Heart left ventricle (tissue), 16 donors: Measurements from ENCODE around the gene NFE2L2. TPM values are rescaled to one million over a fixed set of nuclear protein-coding genes. Genes with fewer than 3 reads are reported as not detected.

Experiments
- ATAC-seq, 4 donors: fragments of 200-7000 bp; cut with Tn5 transposase; one replicate each; pipeline ENCODE4 v1.9.1; 2020 to 2022; ENCODE audit warnings: moderate library complexity in 4 of 4, mild to moderate bottlenecking in 3 of 4, moderate number of reproducible peaks in 1 of 4
- DNase-seq, 5 donors: peaks; one replicate each; pipeline ENCODE4 v3.0.0-alpha.2; 2020
- H3K27ac ChIP-seq, 12 donors: fragments of 200-600 bp; sonication (generic) in 4 of 12; one replicate each; pipeline versions ENCODE4 v1.5.0 to v1.8.0; 2016 to 2022; ENCODE audit warnings: mild to moderate bottlenecking in 2 of 12
- H3K27me3 ChIP-seq, 9 donors: fragments of 200-600 bp; sonication (generic) in 2 of 9; one replicate each; pipeline versions ENCODE4 v1.5.1 to v1.8.0; 2016 to 2022; ENCODE audit warnings: mild to moderate bottlenecking in 3 of 9
- H3K36me3 ChIP-seq, 9 donors: fragments of 200-600 bp; sonication (generic) in 2 of 9; one replicate each; pipeline versions ENCODE4 v1.5.0 to v1.8.0; 2018 to 2022; ENCODE audit warnings: mild to moderate bottlenecking in 2 of 9
- H3K4me1 ChIP-seq, 12 donors: fragments of 200-600 bp; sonication (generic) in 4 of 12; one replicate each; pipeline versions ENCODE4 v1.5.0 to v1.8.0; 2016 to 2022; ENCODE audit warnings: mild to moderate bottlenecking in 3 of 12
- H3K4me3 ChIP-seq, 12 donors: fragments of 200-600 bp; sonication (generic) in 4 of 12; one replicate each; pipeline versions ENCODE4 v1.5.0 to v1.8.0; 2017 to 2022; ENCODE audit warnings: mild to moderate bottlenecking in 9 of 12, moderate library complexity in 4 of 12
- H3K9me3 ChIP-seq, 12 donors: fragments of 200-600 bp; sonication (generic) in 4 of 12; one replicate each; pipeline versions ENCODE4 v1.5.0 to v1.8.0; 2016 to 2022; ENCODE audit warnings: mild to moderate bottlenecking in 1 of 12
- POLR2A ChIP-seq, 2 donors: fragments of 450-650 bp; IDR thresholded peaks; one replicate each; pipeline ENCODE4 v1.6.1; 2017; ENCODE audit warnings: antibody characterized with exemption in 2 of 2, mild to moderate bottlenecking in 2 of 2, moderate library complexity in 2 of 2
- WGBS, 4 donors: extraction: QIAGEN DNeasy Blood & Tissue Kit in 2 of 4; methylation state at CpG; one replicate each; pipeline versions ENCODE4 v1.1.5 to v1.1.7; 2013 to 2018; 5-methylcytosine and 5-hydroxymethylcytosine counted together
- intact Hi-C, 10 donors: fragments of 100-400 bp; cut with DNase I; formaldehyde crosslinking; loops; one replicate each; pipeline versions ENCODE4 v1.11.1 to v1.14.2; 2022
- polyA plus RNA-seq, 2 donors: library from polyadenylated mRNA; stranded (reverse); fragments of 200-250 nt; gene quantifications; one replicate each; pipeline ENCODE4 v1.2.3, GENCODE V29; 2013
- total RNA-seq, 9 donors: library from RNA; depleted of rRNA in 2 of 9; stranded (reverse); fragments of >200 nt in 2 of 9; fragmentation: NEBNext Ultra II Directional in 3 of 9; extraction: Animal tissue kit (Norgen Biotek cat#: 25700) in 3 of 9; gene quantifications; one replicate each; pipeline versions ENCODE4 v1.1.0 to v1.2.4, GENCODE V29; 2016 to 2023
- TF ChIP-seq, protein P1 (sequence below), 12 donors: fragments of 200-600 bp; sonication (generic) in 4 of 12; IDR thresholded peaks; one replicate each; pipeline versions ENCODE4 v1.5.0 to v1.8.0; 2018 to 2022; ENCODE audit warnings: antibody characterized with exemption in 12 of 12, mild to moderate bottlenecking in 5 of 12
- donor health status: ischemic (EF 13 %, LVEDD 7.1; RV severe dilation, severe dysfunction).
- donor health status: healthy with polysubstance abuse.
- donor health status: DM: no; HTN: yes; CAD: no.
- donor health status: DM: no; HTN: no; CAD: no.
- donor health status: ischemic (EF 25% LVEDD 6.9; RV normal size, moderate dysfunction).
- donor health status: ischemic (EF 25% LVEDD 5.7; RV mildly dilated, moderate dysfunction).
- donor health status: healthy.
- donor health status: DM: yes; HTN: yes; CAD: no.
- donor health status: ischemic (EF 35%, LVEDD 5.7; RV mildly dilated, moderate dysfunction).
- donor health status: nonischemic (EF 11% LVEDD 7.7; RV severe dilation, severe dysfunction).
- donor health status: DM: yes; HTN: yes; CAD: no.
- donor health status: PGD.
- donor health status: ischemic (EF 29% LVEDD 5.4; RV normal size, mild dysfunction).
- donor health status: nonischemic (EF 23%, LVEDD 6.1; RV moderate dilation, normal function).

NFE2L2 gene
- total and polyA plus RNA-seq, 11 donors = 17.0 to 82.5 (median 54.8) TPM

- peaks cover 30 to 98% (median 89%) of the 10 kb centered on the region in 12 donors for H3K4me1 ChIP-seq
Observed at GRCh38 chr2:177253704-177254103, 10.8 kb downstream of the NFE2L2 start.

GRCh38 chr2:177252808-177253531, 11.6 kb downstream of the NFE2L2 start:
- no peak for ATAC-seq
- 72 to 78% (median 74%) methylated on average over 5 of the region's 5 CpGs for WGBS, 4 donors
- no peaks in the 10 kb centered on the region for H3K27me3 ChIP-seq
- H3K9me3 ChIP-seq = peaks cover 0 to 3% (median 0%) of the 10 kb centered on the region in 12 donors
- peak overlapping the region in 11 of 12 donors; percentile 4 to 84 (median 49) for H3K27ac ChIP-seq
- DNase-seq = no peak
- H3K36me3 ChIP-seq = peaks cover 0 to 17% (median 0%) of the 10 kb centered on the region in 9 donors
- intact Hi-C loops = no loop called here
- TF ChIP-seq POLR2A (IDR thresholded peaks at IDR 0.05) = no peak
- TF ChIP-seq, protein P1, sequence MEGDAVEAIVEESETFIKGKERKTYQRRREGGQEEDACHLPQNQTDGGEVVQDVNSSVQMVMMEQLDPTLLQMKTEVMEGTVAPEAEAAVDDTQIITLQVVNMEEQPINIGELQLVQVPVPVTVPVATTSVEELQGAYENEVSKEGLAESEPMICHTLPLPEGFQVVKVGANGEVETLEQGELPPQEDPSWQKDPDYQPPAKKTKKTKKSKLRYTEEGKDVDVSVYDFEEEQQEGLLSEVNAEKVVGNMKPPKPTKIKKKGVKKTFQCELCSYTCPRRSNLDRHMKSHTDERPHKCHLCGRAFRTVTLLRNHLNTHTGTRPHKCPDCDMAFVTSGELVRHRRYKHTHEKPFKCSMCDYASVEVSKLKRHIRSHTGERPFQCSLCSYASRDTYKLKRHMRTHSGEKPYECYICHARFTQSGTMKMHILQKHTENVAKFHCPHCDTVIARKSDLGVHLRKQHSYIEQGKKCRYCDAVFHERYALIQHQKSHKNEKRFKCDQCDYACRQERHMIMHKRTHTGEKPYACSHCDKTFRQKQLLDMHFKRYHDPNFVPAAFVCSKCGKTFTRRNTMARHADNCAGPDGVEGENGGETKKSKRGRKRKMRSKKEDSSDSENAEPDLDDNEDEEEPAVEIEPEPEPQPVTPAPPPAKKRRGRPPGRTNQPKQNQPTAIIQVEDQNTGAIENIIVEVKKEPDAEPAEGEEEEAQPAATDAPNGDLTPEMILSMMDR (IDR thresholded peaks at IDR 0.05) = no peak
- H3K4me3 ChIP-seq = no peak overlapping the region
- H3K4me1 ChIP-seq = peaks cover 30 to 100% (median 92%) of the 10 kb centered on the region in 12 donors

More at GRCh38 chr2:177253704-177254103, 10.8 kb downstream of the NFE2L2 start:
- Histone ChIP-seq H3K36me3 (peaks cover 0 to 18% (median 0%) of the 10 kb centered on the region in 9 donors), H3K27ac (peak overlapping the region in 2 of 12 donors; percentile 30 to 84), H3K4me3 (no peak overlapping the region), H3K27me3 (no peaks in the 10 kb centered on the region), H3K9me3 (peaks cover 0 to 6% (median 0%) of the 10 kb centered on the region in 12 donors)
- intact Hi-C loops = no loop called here
- ATAC-seq (no peak), DNase-seq (no peak)
- 76 to 86% (median 77%) methylated on average over 3 of the region's 3 CpGs for WGBS, 4 donors
- TF ChIP-seq, protein P1 (IDR thresholded peaks at IDR 0.05) = no peak
- no peak for TF ChIP-seq POLR2A (IDR thresholded peaks at IDR 0.05)

GRCh38 chr2:177251165-177251542, 13.4 kb downstream of the NFE2L2 start:
- H3K9me3 ChIP-seq = no peaks in the 10 kb centered on the region
- H3K4me1 ChIP-seq = peaks cover 34 to 100% (median 94%) of the 10 kb centered on the region in 12 donors
- H3K27ac ChIP-seq = peak overlapping the region in 11 of 12 donors; percentile 15 to 84 (median 54)
- intact Hi-C loops = no loop called here
- ATAC-seq = no peak
- no peaks in the 10 kb centered on the region for H3K27me3 ChIP-seq
- no peak for TF ChIP-seq POLR2A (IDR thresholded peaks at IDR 0.05)
- TF ChIP-seq, protein P1 (IDR thresholded peaks at IDR 0.05) = no peak
- no peak for DNase-seq
- H3K4me3 ChIP-seq = no peak overlapping the region
- peaks cover 0 to 17% (median 0%) of the 10 kb centered on the region in 9 donors for H3K36me3 ChIP-seq
- 77 to 85% (median 82%) methylated on average over 3 of the region's 3 CpGs for WGBS, 4 donors

GRCh38 chr2:177250461-177250860, 14.1 kb downstream of the NFE2L2 start:
- Histone ChIP-seq H3K4me3 (no peak overlapping the region), H3K27me3 (no peaks in the 10 kb centered on the region), H3K36me3 (peaks cover 0 to 17% (median 0%) of the 10 kb centered on the region in 9 donors), H3K27ac (peak overlapping the region in 9 of 12 donors; percentile 18 to 84 (median 57)), H3K9me3 (no peaks in the 10 kb centered on the region), H3K4me1 (peaks cover 32 to 100% (median 94%) of the 10 kb centered on the region in 12 donors)
- DNase-seq (no peak), ATAC-seq (peak in 2 of 4 donors; percentile 12 to 16)
- TF ChIP-seq POLR2A (IDR thresholded peaks at IDR 0.05) = no peak
- TF ChIP-seq, protein P1 (IDR thresholded peaks at IDR 0.05) = no peak
- intact Hi-C loops = no loop called here
- WGBS, 4 donors = 80 to 87% (median 81%) methylated on average over 5 of the region's 5 CpGs
